NCI-H2227 (cell line): ENCODE measurements around the gene NOP10.
"Not testable (repeated sequence)": the region's sequence is repeated elsewhere in the genome, so short reads cannot be mapped to it uniquely, and the experiment has no call there.

Experiments used
- DNase-seq: peaks from one replicate; lab custom pipeline; 2025; ENCODE audit not compliant: unreplicated experiment; lab: John Stamatoyannopoulos, UW

Gene NOP10

GRCh38 chr15:34358948-34359347 lies 16.0 kb upstream of the NOP10 start:
- no peak for DNase-seq

GRCh38 chr15:34358367-34358766 lies 15.4 kb upstream of the NOP10 start:
- no peak for DNase-seq

GRCh38 chr15:34357653-34358052 lies 14.7 kb upstream of the NOP10 start:
- no peak for DNase-seq

GRCh38 chr15:34355241-34355640 lies 12.3 kb upstream of the NOP10 start:
- no peak for DNase-seq

GRCh38 chr15:34354286-34354685 lies 11.3 kb upstream of the NOP10 start:
- no peak for DNase-seq

GRCh38 chr15:34353627-34354026 lies 10.7 kb upstream of the NOP10 start:
- no peak for DNase-seq

GRCh38 chr15:34352996-34353395 lies 10.1 kb upstream of the NOP10 start:
- DNase-seq: not testable (repeated sequence)

- no peak for DNase-seq
Observed at GRCh38 chr15:34349769-34350168, 6.8 kb upstream of the NOP10 start.

- DNase-seq: no peak
Observed at GRCh38 chr15:34348735-34349300, 5.9 kb upstream of the NOP10 start.

- DNase-seq: no peak
Observed at GRCh38 chr15:34347951-34348638, 5.2 kb upstream of the NOP10 start.

GRCh38 chr15:34342213-34342736 lies 661 bp downstream of the NOP10 start:
- not testable (repeated sequence) for DNase-seq

GRCh38 chr15:34341381-34342212 lies 1.3 kb downstream of the NOP10 start:
- no peak for DNase-seq

GRCh38 chr15:34339946-34340345 lies 3.0 kb downstream of the NOP10 start:
- DNase-seq: no peak

- peak; percentile 11 for DNase-seq
Observed at GRCh38 chr15:34338347-34338746, 4.6 kb downstream of the NOP10 start.

GRCh38 chr15:34337557-34338306 lies 5.2 kb downstream of the NOP10 start, which contains the start of gene SLC12A6:
TSS of gene SLC12A6 (minus strand) at chr15:34337781. CDS start at chr15:34336680, 1,101 bp downstream.
- peak; percentile 94 for DNase-seq

- DNase-seq: no peak
Observed at GRCh38 chr15:34336991-34337556, 5.9 kb downstream of the NOP10 start.

- no peak for DNase-seq
Observed at GRCh38 chr15:34336231-34336990, 6.5 kb downstream of the NOP10 start.

- no peak for DNase-seq
Observed at GRCh38 chr15:34335176-34336032, 7.5 kb downstream of the NOP10 start.

GRCh38 chr15:34334672-34335071 lies 8.3 kb downstream of the NOP10 start:
- DNase-seq: no peak
